HEK293 (cell line): ENCODE results near the gene MAP3K12.

Experiments
- ATF2 ChIP-seq: fragments of 450-650 bp; formaldehyde crosslinking; IDR thresholded peaks from 2 replicates; pipeline ENCODE4 v1.5.1; 2016; ENCODE audit warnings: missing biosample characterization, missing genetic modification characterization, low read depth
- IKZF3 ChIP-seq: fragments of 450-650 bp; IDR thresholded peaks from 2 replicates; pipeline ENCODE4 v1.5.0; 2018; ENCODE audit warnings: missing biosample characterization, mild to moderate bottlenecking, missing genetic modification characterization, moderate library complexity
- KLF10 ChIP-seq: fragments of 450-650 bp; IDR thresholded peaks from 2 replicates; pipeline ENCODE4 v1.5.1; 2018; ENCODE audit warnings: missing biosample characterization, mild to moderate bottlenecking, missing genetic modification characterization
- MYNN ChIP-seq: fragments of 450-650 bp; formaldehyde crosslinking; IDR thresholded peaks from 2 replicates; pipeline ENCODE4 v1.5.1; 2016; ENCODE audit warnings: missing biosample characterization, missing genetic modification characterization, borderline replicate concordance
- OSR2 ChIP-seq: fragments of 450-650 bp; formaldehyde crosslinking; IDR thresholded peaks from 2 replicates; pipeline ENCODE4 v1.5.1; 2016; ENCODE audit warnings: missing biosample characterization, missing genetic modification characterization
- OVOL3 ChIP-seq: fragments of 450-650 bp; formaldehyde crosslinking; IDR thresholded peaks from 2 replicates; pipeline ENCODE4 v1.5.1; 2016; ENCODE audit warnings: missing biosample characterization, missing genetic modification characterization
- PRDM1 ChIP-seq: fragments of 450-650 bp; formaldehyde crosslinking; IDR thresholded peaks from 2 replicates; pipeline ENCODE4; 2016; ENCODE audit warnings: missing biosample characterization, missing genetic modification characterization
- SETDB1 ChIP-seq: IDR thresholded peaks from one replicate; pipeline ENCODE4 v1.6.1; 2017; ENCODE audit warnings: mild to moderate bottlenecking, low read length, moderate library complexity, mixed read lengths; ENCODE audit not compliant: insufficient read length
- SP2 ChIP-seq: fragments of 450-650 bp; formaldehyde crosslinking; IDR thresholded peaks from 2 replicates; pipeline ENCODE4 v1.5.1; 2016; ENCODE audit warnings: missing biosample characterization, missing genetic modification characterization
- YY1 ChIP-seq: fragments of 450-650 bp; formaldehyde crosslinking; IDR thresholded peaks from 2 replicates; pipeline ENCODE4 v1.5.1; 2018; ENCODE audit warnings: missing biosample characterization, missing genetic modification characterization
- ZBTB7A ChIP-seq: fragments of 450-650 bp; formaldehyde crosslinking; IDR thresholded peaks from 2 replicates; pipeline ENCODE4 v1.5.1; 2016; ENCODE audit warnings: low read depth, missing biosample characterization, missing genetic modification characterization
- ZEB2 ChIP-seq: fragments of 450-650 bp; formaldehyde crosslinking; IDR thresholded peaks from 2 replicates; pipeline ENCODE4 v1.5.1; 2016; ENCODE audit warnings: missing biosample characterization, missing genetic modification characterization
- ZNF202 ChIP-seq: fragments of 450-650 bp; formaldehyde crosslinking; IDR thresholded peaks from 2 replicates; pipeline ENCODE4 v1.5.1; 2016; ENCODE audit warnings: missing biosample characterization, missing genetic modification characterization, borderline replicate concordance
- ZNF280C ChIP-seq: fragments of 450-650 bp; formaldehyde crosslinking; IDR thresholded peaks from 2 replicates; pipeline ENCODE4 v1.5.1; 2016; ENCODE audit warnings: missing biosample characterization, missing genetic modification characterization
- ZNF37A ChIP-seq: fragments of 450-650 bp; IDR thresholded peaks from 2 replicates; pipeline ENCODE4 v1.5.1; 2018; ENCODE audit warnings: missing biosample characterization, missing genetic modification characterization
- ZNF391 ChIP-seq: fragments of 450-650 bp; formaldehyde crosslinking; IDR thresholded peaks from 2 replicates; pipeline ENCODE4 v1.5.1; 2016; ENCODE audit warnings: low read depth, missing biosample characterization, missing genetic modification characterization, borderline replicate concordance
- ZNF394 ChIP-seq: fragments of 450-650 bp; formaldehyde crosslinking; IDR thresholded peaks from 2 replicates; pipeline ENCODE4 v1.5.1; 2016; ENCODE audit warnings: missing biosample characterization, missing genetic modification characterization, mild to moderate bottlenecking, moderate library complexity, borderline replicate concordance
- ZNF529 ChIP-seq: fragments of 450-650 bp; formaldehyde crosslinking; IDR thresholded peaks from 2 replicates; pipeline ENCODE4 v1.5.1; 2017; ENCODE audit warnings: missing genetic modification characterization, missing biosample characterization; ENCODE audit not compliant: insufficient replicate concordance
- ZNF555 ChIP-seq: fragments of 450-650 bp; formaldehyde crosslinking; conservative IDR thresholded peaks from 2 replicates; pipeline ENCODE4 v1.5.1; 2017; ENCODE audit warnings: missing biosample characterization, mild to moderate bottlenecking, missing genetic modification characterization, inconsistent platforms
- ZNF600 ChIP-seq: fragments of 450-650 bp; formaldehyde crosslinking; IDR thresholded peaks from 2 replicates; pipeline ENCODE4 v1.5.1; 2016; ENCODE audit warnings: missing biosample characterization, missing genetic modification characterization
- ZNF610 ChIP-seq: fragments of 450-650 bp; formaldehyde crosslinking; IDR thresholded peaks from 2 replicates; pipeline ENCODE4 v1.5.1; 2016; ENCODE audit warnings: missing biosample characterization, missing genetic modification characterization, borderline replicate concordance
- ZNF624 ChIP-seq: fragments of 450-650 bp; formaldehyde crosslinking; IDR thresholded peaks from 2 replicates; pipeline ENCODE4 v1.5.1; 2017; ENCODE audit warnings: missing biosample characterization, missing genetic modification characterization
- ZNF692 ChIP-seq: fragments of 450-650 bp; formaldehyde crosslinking; IDR thresholded peaks from 2 replicates; pipeline ENCODE4 v1.5.1; 2016; ENCODE audit warnings: missing biosample characterization, missing genetic modification characterization
- ZSCAN16 ChIP-seq: fragments of 450-650 bp; formaldehyde crosslinking; IDR thresholded peaks from 2 replicates; pipeline ENCODE4 v1.5.1; 2016; ENCODE audit warnings: missing biosample characterization, missing genetic modification characterization
- ZSCAN23 ChIP-seq: fragments of 450-650 bp; formaldehyde crosslinking; IDR thresholded peaks from 2 replicates; pipeline ENCODE4 v1.5.1; 2016; ENCODE audit warnings: missing biosample characterization, missing genetic modification characterization
- TF ChIP-seq, protein P1 (sequence below): fragments of 450-650 bp; IDR thresholded peaks from 2 replicates; pipeline ENCODE4 v1.5.1; 2018; ENCODE audit warnings: missing biosample characterization, missing genetic modification characterization
- TF ChIP-seq, protein P2 (sequence below): fragments of 450-650 bp; formaldehyde crosslinking; IDR thresholded peaks from 2 replicates; pipeline ENCODE4 v1.5.1; 2016; ENCODE audit warnings: missing biosample characterization, missing genetic modification characterization, low read depth
- TF ChIP-seq, protein P3 (sequence below): fragments of 450-650 bp; formaldehyde crosslinking; conservative IDR thresholded peaks from 2 replicates; pipeline ENCODE4 v1.5.1; 2016; ENCODE audit warnings: low read depth, missing biosample characterization, missing genetic modification characterization

The MAP3K12 gene

GRCh38 chr12:53538209-53538689 is 39.0 kb upstream of the MAP3K12 start (continued):
- TF ChIP-seq ZSCAN23 (tag by site-specific recombination) (no peak), IKZF3 (tag by site-specific recombination) (peak; percentile 61; the same call in 1 of the 2 replicates), ZBTB7A (tag by site-specific recombination) (no peak), ZNF600 (tag by site-specific recombination) (peak; percentile 38; the same call in 1 of the 2 replicates), ZNF280C (tag by site-specific recombination) (no peak), ZNF610 (tag by site-specific recombination) (no peak), KLF10 (tag by site-specific recombination) (no peak), OSR2 (tag by site-specific recombination) (no peak), ZSCAN16 (tag by site-specific recombination) (peak; percentile 51; the same call in 1 of the 2 replicates), ZNF692 (tag by site-specific recombination) (0 out of 2 replicates have a peak, but pooled peaks have one; percentile 49), PRDM1 (tag by site-specific recombination) (peak; percentile 93), ATF2 (tag by site-specific recombination) (peak; percentile 70; the same call in 1 of the 2 replicates), ZNF391 (tag by site-specific recombination) (no peak), MYNN (no peak), YY1 (tag by site-specific recombination) (no peak), ZNF529 (tag by site-specific recombination) (no peak), ZNF202 (tag by site-specific recombination) (no peak), ZNF37A (tag by site-specific recombination) (no peak), OVOL3 (tag by site-specific recombination) (no peak), ZNF624 (tag by site-specific recombination) (no peak), ZNF555 (tag by site-specific recombination) (no peak), ZNF394 (tag by site-specific recombination) (no peak), SETDB1 (no peak), SP2 (tag by site-specific recombination) (no peak), ZEB2 (peak; percentile 64)
- TF ChIP-seq, protein P1, sequence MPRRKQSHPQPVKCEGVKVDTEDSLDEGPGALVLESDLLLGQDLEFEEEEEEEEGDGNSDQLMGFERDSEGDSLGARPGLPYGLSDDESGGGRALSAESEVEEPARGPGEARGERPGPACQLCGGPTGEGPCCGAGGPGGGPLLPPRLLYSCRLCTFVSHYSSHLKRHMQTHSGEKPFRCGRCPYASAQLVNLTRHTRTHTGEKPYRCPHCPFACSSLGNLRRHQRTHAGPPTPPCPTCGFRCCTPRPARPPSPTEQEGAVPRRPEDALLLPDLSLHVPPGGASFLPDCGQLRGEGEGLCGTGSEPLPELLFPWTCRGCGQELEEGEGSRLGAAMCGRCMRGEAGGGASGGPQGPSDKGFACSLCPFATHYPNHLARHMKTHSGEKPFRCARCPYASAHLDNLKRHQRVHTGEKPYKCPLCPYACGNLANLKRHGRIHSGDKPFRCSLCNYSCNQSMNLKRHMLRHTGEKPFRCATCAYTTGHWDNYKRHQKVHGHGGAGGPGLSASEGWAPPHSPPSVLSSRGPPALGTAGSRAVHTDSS = no peak
- TF ChIP-seq, protein P2, sequence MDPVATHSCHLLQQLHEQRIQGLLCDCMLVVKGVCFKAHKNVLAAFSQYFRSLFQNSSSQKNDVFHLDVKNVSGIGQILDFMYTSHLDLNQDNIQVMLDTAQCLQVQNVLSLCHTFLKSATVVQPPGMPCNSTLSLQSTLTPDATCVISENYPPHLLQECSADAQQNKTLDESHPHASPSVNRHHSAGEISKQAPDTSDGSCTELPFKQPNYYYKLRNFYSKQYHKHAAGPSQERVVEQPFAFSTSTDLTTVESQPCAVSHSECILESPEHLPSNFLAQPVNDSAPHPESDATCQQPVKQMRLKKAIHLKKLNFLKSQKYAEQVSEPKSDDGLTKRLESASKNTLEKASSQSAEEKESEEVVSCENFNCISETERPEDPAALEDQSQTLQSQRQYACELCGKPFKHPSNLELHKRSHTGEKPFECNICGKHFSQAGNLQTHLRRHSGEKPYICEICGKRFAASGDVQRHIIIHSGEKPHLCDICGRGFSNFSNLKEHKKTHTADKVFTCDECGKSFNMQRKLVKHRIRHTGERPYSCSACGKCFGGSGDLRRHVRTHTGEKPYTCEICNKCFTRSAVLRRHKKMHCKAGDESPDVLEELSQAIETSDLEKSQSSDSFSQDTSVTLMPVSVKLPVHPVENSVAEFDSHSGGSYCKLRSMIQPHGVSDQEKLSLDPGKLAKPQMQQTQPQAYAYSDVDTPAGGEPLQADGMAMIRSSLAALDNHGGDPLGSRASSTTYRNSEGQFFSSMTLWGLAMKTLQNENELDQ = no peak
- TF ChIP-seq, protein P3, sequence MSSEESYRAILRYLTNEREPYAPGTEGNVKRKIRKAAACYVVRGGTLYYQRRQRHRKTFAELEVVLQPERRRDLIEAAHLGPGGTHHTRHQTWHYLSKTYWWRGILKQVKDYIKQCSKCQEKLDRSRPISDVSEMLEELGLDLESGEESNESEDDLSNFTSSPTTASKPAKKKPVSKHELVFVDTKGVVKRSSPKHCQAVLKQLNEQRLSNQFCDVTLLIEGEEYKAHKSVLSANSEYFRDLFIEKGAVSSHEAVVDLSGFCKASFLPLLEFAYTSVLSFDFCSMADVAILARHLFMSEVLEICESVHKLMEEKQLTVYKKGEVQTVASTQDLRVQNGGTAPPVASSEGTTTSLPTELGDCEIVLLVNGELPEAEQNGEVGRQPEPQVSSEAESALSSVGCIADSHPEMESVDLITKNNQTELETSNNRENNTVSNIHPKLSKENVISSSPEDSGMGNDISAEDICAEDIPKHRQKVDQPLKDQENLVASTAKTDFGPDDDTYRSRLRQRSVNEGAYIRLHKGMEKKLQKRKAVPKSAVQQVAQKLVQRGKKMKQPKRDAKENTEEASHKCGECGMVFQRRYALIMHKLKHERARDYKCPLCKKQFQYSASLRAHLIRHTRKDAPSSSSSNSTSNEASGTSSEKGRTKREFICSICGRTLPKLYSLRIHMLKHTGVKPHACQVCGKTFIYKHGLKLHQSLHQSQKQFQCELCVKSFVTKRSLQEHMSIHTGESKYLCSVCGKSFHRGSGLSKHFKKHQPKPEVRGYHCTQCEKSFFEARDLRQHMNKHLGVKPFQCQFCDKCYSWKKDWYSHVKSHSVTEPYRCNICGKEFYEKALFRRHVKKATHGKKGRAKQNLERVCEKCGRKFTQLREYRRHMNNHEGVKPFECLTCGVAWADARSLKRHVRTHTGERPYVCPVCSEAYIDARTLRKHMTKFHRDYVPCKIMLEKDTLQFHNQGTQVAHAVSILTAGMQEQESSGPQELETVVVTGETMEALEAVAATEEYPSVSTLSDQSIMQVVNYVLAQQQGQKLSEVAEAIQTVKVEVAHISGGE (tag by site-specific recombination) = no peak
